HFFc6 (cell line): ENCODE data around the gene GLOD4. TPM values are rescaled to one million over a fixed set of nuclear protein-coding genes. Genes with fewer than 3 reads are reported as not detected.
"Not testable (repeated sequence)": the region's sequence is repeated elsewhere in the genome, so short reads cannot be mapped to it uniquely, and the experiment has no call there.

Experiments used
- DNase-seq: peaks from one replicate; pipeline ENCODE4 v3.0.0-alpha.2; 2018
- H3K27ac Mint-ChIP-seq: 2 replicates; pipeline ENCODE4 v1.8.0; 2020; ENCODE audit warnings: mild to moderate bottlenecking, mixed read lengths
- H3K27me3 Mint-ChIP-seq: 2 replicates; pipeline ENCODE4 v1.8.0; 2021; ENCODE audit warnings: mild to moderate bottlenecking, moderate library complexity, mixed read lengths; ENCODE audit not compliant: insufficient read depth
- H3K36me3 Mint-ChIP-seq: 2 replicates; pipeline ENCODE4 v1.8.0; 2021; ENCODE audit warnings: low read depth, mixed read lengths
- H3K4me1 Mint-ChIP-seq: 2 replicates; pipeline ENCODE4 v1.8.0; 2020; ENCODE audit warnings: low read depth, mixed read lengths
- H3K4me3 Mint-ChIP-seq: 2 replicates; pipeline ENCODE4 v1.8.0; 2020; ENCODE audit warnings: mild to moderate bottlenecking, moderate library complexity, mixed read lengths
- H3K9me3 Mint-ChIP-seq: 2 replicates; pipeline ENCODE4 v1.8.0; 2020; ENCODE audit warnings: mild to moderate bottlenecking, mixed read lengths
- CTCF ChIP-seq: fragments of 200-600 bp; sonication (generic); IDR thresholded peaks from 2 replicates; pipeline ENCODE4 v1.5.0; 2021; ENCODE audit warnings: antibody characterized with exemption, mild to moderate bottlenecking
- total RNA-seq, 6 experiments: library from RNA; stranded (reverse); fragmentation: NEBNext Ultra II Directional; extraction: Animal tissue kit (Norgen Biotek cat#: 25700); gene quantifications; 2 replicates in 1 of 6; 3 replicates in 5 of 6; pipeline ENCODE4 v1.2.3, GENCODE V29; 2021

The GLOD4 gene
- total RNA-seq, 6 experiments from 2014 or later: 43.8 to 57.9 (median 48.6) TPM

GRCh38 chr17:795276-795675, 13.2 kb upstream of the GLOD4 start:
- Mint-ChIP-seq H3K9me3 (peaks cover 3% of the 10 kb centered on the region; the same call in 1 of the 2 replicates), H3K4me1 (peaks cover 29% of the 10 kb centered on the region), H3K27ac (peak overlapping the region; percentile 77), H3K36me3 (peaks cover 42% of the 10 kb centered on the region), H3K27me3 (peaks cover 22% of the 10 kb centered on the region), H3K4me3 (peak overlapping the region; percentile 78)
- no peak for DNase-seq
- TF ChIP-seq CTCF: no peak

- peaks cover 39% of the 10 kb centered on the region for H3K36me3 Mint-ChIP-seq
- peak overlapping the region; percentile 78 for H3K4me3 Mint-ChIP-seq
- H3K27ac Mint-ChIP-seq: peak overlapping the region; percentile 77
- peaks cover 29% of the 10 kb centered on the region for H3K4me1 Mint-ChIP-seq
- peaks cover 26% of the 10 kb centered on the region for H3K27me3 Mint-ChIP-seq
- H3K9me3 Mint-ChIP-seq: peaks cover 3% of the 10 kb centered on the region; the same call in 1 of the 2 replicates
- DNase-seq: peak; percentile 68
- peak; percentile 90 for TF ChIP-seq CTCF
These were observed 12.8 kb upstream of the GLOD4 start for GRCh38 chr17:794876-795275.

GRCh38 chr17:792277-792676, 10.2 kb upstream of the GLOD4 start:
- no peak overlapping the region for H3K4me3 Mint-ChIP-seq
- TF ChIP-seq CTCF: peak; percentile 31
- H3K27ac Mint-ChIP-seq: peak overlapping the region; percentile 78
- H3K4me1 Mint-ChIP-seq: peaks cover 29% of the 10 kb centered on the region
- DNase-seq: no peak
- H3K9me3 Mint-ChIP-seq: peaks cover 3% of the 10 kb centered on the region; the same call in 1 of the 2 replicates
- H3K36me3 Mint-ChIP-seq: peaks cover 32% of the 10 kb centered on the region
- H3K27me3 Mint-ChIP-seq: peaks cover 32% of the 10 kb centered on the region

GRCh38 chr17:791829-792228, 9.7 kb upstream of the GLOD4 start:
- H3K9me3 Mint-ChIP-seq: peaks cover 3% of the 10 kb centered on the region; the same call in 1 of the 2 replicates
- peak overlapping the region; percentile 63 for H3K27ac Mint-ChIP-seq
- H3K36me3 Mint-ChIP-seq: peaks cover 27% of the 10 kb centered on the region
- H3K4me1 Mint-ChIP-seq: peaks cover 29% of the 10 kb centered on the region
- no peak for TF ChIP-seq CTCF
- peaks cover 32% of the 10 kb centered on the region for H3K27me3 Mint-ChIP-seq
- DNase-seq: no peak
- no peak overlapping the region; the same call in 1 of the 2 replicates for H3K4me3 Mint-ChIP-seq

- peaks cover 28% of the 10 kb centered on the region for H3K27me3 Mint-ChIP-seq
- H3K9me3 Mint-ChIP-seq, DNase-seq, H3K4me3 Mint-ChIP-seq: not testable (repeated sequence)
- peaks cover 29% of the 10 kb centered on the region for H3K4me1 Mint-ChIP-seq
- H3K27ac Mint-ChIP-seq: peak overlapping the region; percentile 63; the same call in 1 of the 2 replicates
- peaks cover 22% of the 10 kb centered on the region for H3K36me3 Mint-ChIP-seq
These were observed 8.8 kb upstream of the GLOD4 start for GRCh38 chr17:790874-791247.

- H3K27me3 Mint-ChIP-seq: peaks cover 28% of the 10 kb centered on the region
- H3K4me1 Mint-ChIP-seq: peaks cover 23% of the 10 kb centered on the region
- peak overlapping the region; percentile 48 for H3K27ac Mint-ChIP-seq
- not testable (repeated sequence) for H3K9me3 Mint-ChIP-seq, DNase-seq
- H3K4me3 Mint-ChIP-seq: peak overlapping the region; percentile 44
- H3K36me3 Mint-ChIP-seq: peaks cover 22% of the 10 kb centered on the region
These were observed 8.1 kb upstream of the GLOD4 start for GRCh38 chr17:789931-790873.
